ENCODE results near the gene CLCA2. TPM values are rescaled to one million over a fixed set of nuclear protein-coding genes. Genes with fewer than 3 reads are reported as not detected.

CLCA2 gene
- total RNA-seq, 1 donor from 2014 or later, result not detected

GRCh38 chr1:86468501-86468977 lies 44.6 kb downstream of the CLCA2 start, which contains the start of gene CLCA1:
Gene CLCA1 (plus strand): TSS chr1:86468927. CDS start chr1:86468972, 45 bp downstream.
- no peaks in the 10 kb centered on the region for H3K36me3 ChIP-seq (ENCODE audit: control insufficient read depth, insufficient read depth, low read length)
- DNase-seq (ENCODE audit: low read depth), result no peak
- H3K27me3 ChIP-seq (ENCODE audit: control insufficient read depth, insufficient read depth, low read length), result peaks cover 5% of the 10 kb centered on the region
- H3K4me3 ChIP-seq (ENCODE audit: low read depth, low read length), result no peak within 1 kb of the TSS
- TF ChIP-seq, protein P1, sequence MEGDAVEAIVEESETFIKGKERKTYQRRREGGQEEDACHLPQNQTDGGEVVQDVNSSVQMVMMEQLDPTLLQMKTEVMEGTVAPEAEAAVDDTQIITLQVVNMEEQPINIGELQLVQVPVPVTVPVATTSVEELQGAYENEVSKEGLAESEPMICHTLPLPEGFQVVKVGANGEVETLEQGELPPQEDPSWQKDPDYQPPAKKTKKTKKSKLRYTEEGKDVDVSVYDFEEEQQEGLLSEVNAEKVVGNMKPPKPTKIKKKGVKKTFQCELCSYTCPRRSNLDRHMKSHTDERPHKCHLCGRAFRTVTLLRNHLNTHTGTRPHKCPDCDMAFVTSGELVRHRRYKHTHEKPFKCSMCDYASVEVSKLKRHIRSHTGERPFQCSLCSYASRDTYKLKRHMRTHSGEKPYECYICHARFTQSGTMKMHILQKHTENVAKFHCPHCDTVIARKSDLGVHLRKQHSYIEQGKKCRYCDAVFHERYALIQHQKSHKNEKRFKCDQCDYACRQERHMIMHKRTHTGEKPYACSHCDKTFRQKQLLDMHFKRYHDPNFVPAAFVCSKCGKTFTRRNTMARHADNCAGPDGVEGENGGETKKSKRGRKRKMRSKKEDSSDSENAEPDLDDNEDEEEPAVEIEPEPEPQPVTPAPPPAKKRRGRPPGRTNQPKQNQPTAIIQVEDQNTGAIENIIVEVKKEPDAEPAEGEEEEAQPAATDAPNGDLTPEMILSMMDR (IDR thresholded peaks at IDR 0.05; ENCODE audit: insufficient read depth, low read length, poor library complexity, severe bottlenecking), result no peak

- TF ChIP-seq, protein P1 (IDR thresholded peaks at IDR 0.05; ENCODE audit: insufficient read depth, low read length, poor library complexity, severe bottlenecking), result no peak
- peaks cover 5% of the 10 kb centered on the region for H3K27me3 ChIP-seq (ENCODE audit: control insufficient read depth, insufficient read depth, low read length)
- DNase-seq (ENCODE audit: low read depth), result no peak
- no peak overlapping the region for H3K4me3 ChIP-seq (ENCODE audit: low read depth, low read length)
- no peaks in the 10 kb centered on the region for H3K36me3 ChIP-seq (ENCODE audit: control insufficient read depth, insufficient read depth, low read length)
Measured at GRCh38 chr1:86470859-86471258, 46.9 kb downstream of the CLCA2 start.

GRCh38 chr1:86471291-86471690 lies 47.3 kb downstream of the CLCA2 start:
- TF ChIP-seq, protein P1 (IDR thresholded peaks at IDR 0.05; ENCODE audit: insufficient read depth, low read length, poor library complexity, severe bottlenecking), result no peak
- no peak overlapping the region for H3K4me3 ChIP-seq (ENCODE audit: low read depth, low read length)
- H3K27me3 ChIP-seq (ENCODE audit: control insufficient read depth, insufficient read depth, low read length), result peaks cover 5% of the 10 kb centered on the region
- DNase-seq (ENCODE audit: low read depth), result no peak
- H3K36me3 ChIP-seq (ENCODE audit: control insufficient read depth, insufficient read depth, low read length), result no peaks in the 10 kb centered on the region

GRCh38 chr1:86472152-86472551 lies 48.2 kb downstream of the CLCA2 start:
- Histone ChIP-seq H3K27me3 (ENCODE audit: control insufficient read depth, insufficient read depth, low read length) (peaks cover 5% of the 10 kb centered on the region), H3K4me3 (ENCODE audit: low read depth, low read length) (no peak overlapping the region), H3K36me3 (ENCODE audit: control insufficient read depth, insufficient read depth, low read length) (no peaks in the 10 kb centered on the region)
- TF ChIP-seq, protein P1 (IDR thresholded peaks at IDR 0.05; ENCODE audit: insufficient read depth, low read length, poor library complexity, severe bottlenecking), result no peak
- DNase-seq (ENCODE audit: low read depth), result no peak

GRCh38 chr1:86472767-86473166 lies 48.8 kb downstream of the CLCA2 start:
- Histone ChIP-seq H3K4me3 (ENCODE audit: low read depth, low read length) (no peak overlapping the region), H3K27me3 (ENCODE audit: control insufficient read depth, insufficient read depth, low read length) (peaks cover 5% of the 10 kb centered on the region), H3K36me3 (ENCODE audit: control insufficient read depth, insufficient read depth, low read length) (no peaks in the 10 kb centered on the region)
- TF ChIP-seq, protein P1 (IDR thresholded peaks at IDR 0.05; ENCODE audit: insufficient read depth, low read length, poor library complexity, severe bottlenecking), result no peak
- no peak for DNase-seq (ENCODE audit: low read depth)

DNA sequence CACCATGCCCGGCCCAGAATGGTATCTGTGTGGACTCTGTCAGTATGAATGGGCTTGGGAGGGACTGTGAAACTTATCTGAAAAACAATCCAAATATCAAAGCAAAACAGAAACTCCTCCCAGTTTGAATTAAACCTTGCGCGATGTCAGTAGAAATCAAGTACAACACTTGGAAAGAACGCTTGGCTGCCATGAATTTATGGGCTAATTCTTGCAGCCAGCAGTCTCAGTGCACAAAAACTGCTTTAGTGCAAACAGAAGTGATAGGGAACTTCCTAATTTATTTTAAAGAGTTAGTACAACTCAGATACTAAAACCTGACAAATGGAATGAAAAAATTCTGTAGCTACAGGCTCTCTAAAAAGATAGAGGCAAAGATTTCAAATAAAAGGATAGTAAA lies 53.3 kb downstream of the CLCA2 start:
- H3K4me3 ChIP-seq (ENCODE audit: low read depth, low read length), result no peak overlapping the region
- TF ChIP-seq, protein P1 (IDR thresholded peaks at IDR 0.05; ENCODE audit: insufficient read depth, low read length, poor library complexity, severe bottlenecking), result no peak
- no peaks in the 10 kb centered on the region for H3K36me3 ChIP-seq (ENCODE audit: control insufficient read depth, insufficient read depth, low read length)
- DNase-seq (ENCODE audit: low read depth), result no peak
- H3K27me3 ChIP-seq (ENCODE audit: control insufficient read depth, insufficient read depth, low read length), result no peaks in the 10 kb centered on the region

Measured in kidney epithelial cell (primary cell).